OCI-LY7 (cell line): ENCODE measurements around the gene SELENOK. TPM values are rescaled to one million over a fixed set of nuclear protein-coding genes. Genes with fewer than 3 reads are reported as not detected.

ENCODE experiments used
- BruUV-seq: library from RNA; stranded (reverse); fragments of 400-500 nt; replicated peaks from 2 replicates; lab custom pipeline; 2021; lab: Mats Ljungman, UMichigan
- CTCF ChIA-PET: fragments of 300-600 bp; sonication (Branson Sonifier 250); formaldehyde crosslinking; loops from one replicate; lab custom pipeline; 2022; ENCODE audit warnings: antibody characterized with exemption; ENCODE audit not compliant: unreplicated experiment; lab: Charles Lee
- POLR2A ChIA-PET: fragments of 300-600 bp; sonication (Branson Sonifier 250); formaldehyde crosslinking; loops from one replicate; lab custom pipeline; 2022; ENCODE audit warnings: antibody characterized with exemption; lab: Charles Lee
- DNase-seq: peaks from one replicate; pipeline ENCODE4 v3.0.0-alpha.2; 2015; ENCODE audit warnings: low spot score
- H2AFZ ChIP-seq: fragments of 200-600 bp; sonication (generic), shearing (Covaris generic); 2 replicates; pipeline ENCODE4 v1.6.1; 2014; ENCODE audit warnings: mild to moderate bottlenecking, antibody characterized with exemption, low read length, moderate library complexity
- H3K27ac ChIP-seq: fragments of 200-600 bp; sonication (generic); 2 replicates; pipeline ENCODE4 v1.5.1; 2014; ENCODE audit warnings: mixed run types, low read depth, mild to moderate bottlenecking, moderate library complexity, low read length, inconsistent platforms; ENCODE audit not compliant: poor library complexity, severe bottlenecking
- H3K36me3 ChIP-seq: fragments of 200-600 bp; sonication (generic); 2 replicates; pipeline ENCODE4 v1.6.1; 2014; ENCODE audit warnings: mild to moderate bottlenecking, antibody characterized with exemption, low read length, moderate library complexity, mixed read lengths; ENCODE audit not compliant: insufficient read depth
- H3K4me1 ChIP-seq: fragments of 200-600 bp; sonication (generic); 2 replicates; pipeline ENCODE4 v1.5.1; 2014; ENCODE audit warnings: mild to moderate bottlenecking, low read length; ENCODE audit not compliant: insufficient read depth, poor library complexity, severe bottlenecking
- H3K4me2 ChIP-seq: fragments of 200-600 bp; sonication (generic); 2 replicates; pipeline ENCODE4 v1.6.1; 2014; ENCODE audit warnings: mild to moderate bottlenecking, low read length
- H3K4me3 ChIP-seq: fragments of 200-600 bp; sonication (generic); 2 replicates; pipeline ENCODE4 v1.5.1; 2014; ENCODE audit warnings: mild to moderate bottlenecking, low read depth, low read length; ENCODE audit not compliant: poor library complexity, severe bottlenecking
- H3K79me2 ChIP-seq: fragments of 200-600 bp; sonication (generic); 2 replicates; pipeline ENCODE4 v1.6.1; 2016; ENCODE audit warnings: low read depth, mild to moderate bottlenecking, low read length, moderate library complexity, mixed read lengths; ENCODE audit not compliant: insufficient read depth
- H3K9me2 ChIP-seq: fragments of 200-600 bp; sonication (generic); 2 replicates; pipeline ENCODE4 v1.6.1; 2016; ENCODE audit warnings: mild to moderate bottlenecking, low read length, mixed read lengths; ENCODE audit not compliant: insufficient read depth
- H3K9me3 ChIP-seq: fragments of 200-600 bp; sonication (generic); 2 replicates; pipeline ENCODE4 v1.6.1; 2014; ENCODE audit warnings: mild to moderate bottlenecking, mixed run types, low read length, mixed read lengths
- H4K20me1 ChIP-seq: fragments of 200-600 bp; sonication (generic); 2 replicates; pipeline ENCODE4 v1.6.1; 2014; ENCODE audit warnings: mild to moderate bottlenecking, antibody characterized with exemption, low read length, moderate library complexity, mixed read lengths; ENCODE audit not compliant: insufficient read depth
- CTCF ChIP-seq: fragments of 200-600 bp; sonication (generic); conservative IDR thresholded peaks from 2 replicates; pipeline ENCODE4 v1.5.1; 2014; ENCODE audit warnings: mild to moderate bottlenecking, antibody characterized with exemption, low read length, moderate library complexity, mixed read lengths
- EZH2phosphoT487 ChIP-seq: fragments of 200-600 bp; sonication (generic); IDR thresholded peaks from 2 replicates; pipeline ENCODE4 v1.6.1; 2018; ENCODE audit warnings: low read depth, borderline replicate concordance, mild to moderate bottlenecking, mixed run types, antibody characterized with exemption, low read length, moderate library complexity, mixed read lengths
- intact Hi-C: fragments of 100-400 bp; cut with micrococcal nuclease; formaldehyde crosslinking; loops from one replicate; pipeline ENCODE4 v1.10.0; 2022; ENCODE audit not compliant: unreplicated experiment
- total RNA-seq, 2 experiments: library from RNA; depleted of rRNA in 1 of 2; stranded (reverse); fragments of >200 nt in 1 of 2; shearing (Covaris generic) in 1 of 2; gene quantifications; 2 replicates each; pipeline ENCODE4 v1.2.3, GENCODE V29; 2014 to 2022

The SELENOK gene
- total RNA-seq, 2 experiments from 2014 or later, result 36.7 to 48.7 TPM

GRCh38 chr3:53902067-53902466 lies 10.4 kb upstream of the SELENOK start:
- Histone ChIP-seq H3K9me2 (no peaks in the 10 kb centered on the region), H3K36me3 (no peaks in the 10 kb centered on the region), H3K4me3 (no peak overlapping the region), H3K9me3 (no peaks in the 10 kb centered on the region), H3K4me1 (no peaks in the 10 kb centered on the region), H4K20me1 (no peaks in the 10 kb centered on the region), H3K79me2 (no peaks in the 10 kb centered on the region), H3K27ac (no peak overlapping the region), H3K4me2 (no peak overlapping the region), H2AFZ (no peak overlapping the region)
- BruUV-seq, result no TSS peak
- ChIA-PET CTCF (no interaction called here), POLR2A (no interaction called here)
- intact Hi-C loops, result no loop called here
- no peak for TF ChIP-seq CTCF
- no peak for TF ChIP-seq EZH2phosphoT487
- DNase-seq, result no peak

- POLR2A ChIA-PET, result interaction anchor here (0.8 kb wide), 1 partner anchor 10 kb away, joined by 3 read pairs; no protein-coding TSS in a partner anchor
Observed at GRCh38 chr3:53900666-53901331, 9.1 kb upstream of the SELENOK start.

More at GRCh38 chr3:53900666-53901331, 9.1 kb upstream of the SELENOK start:
- intact Hi-C loops, result no loop called here
- no peaks in the 10 kb centered on the region for H3K4me1 ChIP-seq
- CTCF ChIA-PET, result no interaction called here
- H3K4me2 ChIP-seq, result no peak overlapping the region
- no peaks in the 10 kb centered on the region for H3K9me2 ChIP-seq
- TF ChIP-seq EZH2phosphoT487 (no peak), CTCF (no peak)
- H3K36me3 ChIP-seq, result no peaks in the 10 kb centered on the region
- H4K20me1 ChIP-seq, result no peaks in the 10 kb centered on the region
- no peaks in the 10 kb centered on the region for H3K79me2 ChIP-seq
- no peak overlapping the region for H2AFZ ChIP-seq
- no peak overlapping the region for H3K27ac ChIP-seq
- no peak for DNase-seq
- H3K9me3 ChIP-seq, result no peaks in the 10 kb centered on the region
- H3K4me3 ChIP-seq, result no peak overlapping the region
- no TSS peak for BruUV-seq
